Caco-2 (cell line): ENCODE results near the gene MYO16. TPM values are rescaled to one million over a fixed set of nuclear protein-coding genes. Genes with fewer than 3 reads are reported as not detected.

ENCODE experiments used
- BruUV-seq: library from RNA; stranded (reverse); fragments of 400-500 nt; replicated peaks from 2 replicates; lab custom pipeline; 2021; lab: Mats Ljungman, UMichigan
- CTCF ChIA-PET: fragments of 300-600 bp; sonication (Branson Sonifier 250); formaldehyde crosslinking; loops from one replicate; lab custom pipeline; 2022; ENCODE audit warnings: antibody characterized with exemption; lab: Charles Lee
- POLR2A ChIA-PET: fragments of 300-600 bp; sonication (Branson Sonifier 250); formaldehyde crosslinking; loops from one replicate; lab custom pipeline; 2022; ENCODE audit warnings: antibody characterized with exemption; lab: Charles Lee
- DNase-seq, 2 experiments: peaks; one replicate each; pipeline versions ENCODE4 v3.0.0 to v3.0.0-alpha.2; 2020 to 2022
- H3K27me3 ChIP-seq: replicated peaks from 2 replicates; pipeline ENCODE4 v1.6.0; 2011; ENCODE audit warnings: low read length; ENCODE audit not compliant: control insufficient read depth, insufficient read depth
- H3K36me3 ChIP-seq: 2 replicates; pipeline ENCODE4 v1.5.1; 2011; ENCODE audit warnings: low read length; ENCODE audit not compliant: control insufficient read depth, insufficient read depth
- H3K4me1 ChIP-seq: fragments of 250-450 bp; sonication (Bioruptor Pico); 2 replicates; pipeline ENCODE4 v1.5.1; 2020; ENCODE audit warnings: mild to moderate bottlenecking
- H3K4me3 ChIP-seq: 2 replicates; pipeline ENCODE4 v1.5.1; 2011; ENCODE audit warnings: low read depth, mild to moderate bottlenecking, control low read depth, low read length
- H3K9me3 ChIP-seq: fragments of 250-450 bp; sonication (Bioruptor Pico); 2 replicates; pipeline ENCODE4 v1.5.1; 2020; ENCODE audit warnings: mild to moderate bottlenecking, moderate library complexity
- H3K27ac Mint-ChIP-seq: one replicate; pipeline ENCODE4 v1.8.0; 2022; ENCODE audit warnings: mixed read lengths; ENCODE audit not compliant: unreplicated experiment
- H3K27me3 Mint-ChIP-seq: one replicate; pipeline ENCODE4 v1.8.0; 2022; ENCODE audit warnings: mixed read lengths; ENCODE audit not compliant: insufficient read depth, unreplicated experiment
- H3K36me3 Mint-ChIP-seq: one replicate; pipeline ENCODE4 v1.8.0; 2022; ENCODE audit warnings: mild to moderate bottlenecking, mixed read lengths; ENCODE audit not compliant: insufficient read depth, unreplicated experiment
- H3K4me1 Mint-ChIP-seq: one replicate; pipeline ENCODE4 v1.8.0; 2022; ENCODE audit warnings: low read depth, mixed read lengths; ENCODE audit not compliant: unreplicated experiment
- H3K4me3 Mint-ChIP-seq: one replicate; pipeline ENCODE4 v1.8.0; 2022; ENCODE audit warnings: mild to moderate bottlenecking, moderate library complexity, mixed read lengths; ENCODE audit not compliant: unreplicated experiment
- H3K9me3 Mint-ChIP-seq: one replicate; pipeline ENCODE4 v1.8.0; 2022; ENCODE audit warnings: mixed read lengths; ENCODE audit not compliant: unreplicated experiment
- CTCF ChIP-seq, 2 experiments: fragments of 200-600 bp in 1 of 2; IDR thresholded peaks; 1 replicate in 1 of 2; 2 replicates in 1 of 2; pipeline versions ENCODE4 v1.5.1 to v1.8.0; 2011 to 2022; ENCODE audit warnings: antibody characterized with exemption in 1 of 2, control low read depth in 1 of 2, inconsistent platforms in 1 of 2, low read depth in 1 of 2, low read length in 1 of 2, mild to moderate bottlenecking in 1 of 2, moderate library complexity in 1 of 2; ENCODE audit not compliant: insufficient read depth in 1 of 2, severe bottlenecking in 1 of 2, unreplicated experiment in 1 of 2
- intact Hi-C: fragments of 100-400 bp; cut with micrococcal nuclease; formaldehyde crosslinking; loops from one replicate; pipeline ENCODE4 v1.10.0; 2022; ENCODE audit not compliant: unreplicated experiment
- total RNA-seq: library from RNA; stranded (reverse); gene quantifications from 2 replicates; pipeline ENCODE4 v1.2.3, GENCODE V29; 2022

Gene MYO16
- total RNA-seq, 1 experiment from 2014 or later = not detected

- no peaks in the 10 kb centered on the region for H3K9me3 ChIP-seq
- H3K27me3 ChIP-seq = no peaks in the 10 kb centered on the region
- POLR2A ChIA-PET = no interaction called here
- no peaks in the 10 kb centered on the region for H3K36me3 ChIP-seq
- CTCF ChIA-PET = no interaction called here
- no peak overlapping the region for H3K4me3 Mint-ChIP-seq
- no peak for TF ChIP-seq CTCF (IDR thresholded peaks at IDR 0.05; ENCODE audit: insufficient read depth in 1 of 2, low read depth in 1 of 2, low read length in 1 of 2, severe bottlenecking in 1 of 2, unreplicated experiment in 1 of 2)
- no peaks in the 10 kb centered on the region for H3K9me3 Mint-ChIP-seq
- DNase-seq = no peak
- H3K27me3 Mint-ChIP-seq = peaks cover 28% of the 10 kb centered on the region
- no peak overlapping the region for H3K27ac Mint-ChIP-seq
- H3K4me3 ChIP-seq = no peak overlapping the region
- H3K4me1 Mint-ChIP-seq = no peaks in the 10 kb centered on the region
- BruUV-seq = no TSS peak
- intact Hi-C loops = no loop called here
- H3K4me1 ChIP-seq = no peaks in the 10 kb centered on the region
- no peaks in the 10 kb centered on the region for H3K36me3 Mint-ChIP-seq
Observed at GRCh38 chr13:109110159-109110558, 480.7 kb downstream of the MYO16 start.

- no peaks in the 10 kb centered on the region for H3K36me3 ChIP-seq
- Mint-ChIP-seq H3K36me3 (no peaks in the 10 kb centered on the region), H3K9me3 (no peaks in the 10 kb centered on the region), H3K4me3 (no peak overlapping the region), H3K27me3 (peaks cover 28% of the 10 kb centered on the region), H3K4me1 (no peaks in the 10 kb centered on the region), H3K27ac (no peak overlapping the region)
- DNase-seq = no peak
- H3K4me3 ChIP-seq = no peak overlapping the region
- ChIA-PET POLR2A (no interaction called here), CTCF (no interaction called here)
- intact Hi-C loops = no loop called here
- TF ChIP-seq CTCF (IDR thresholded peaks at IDR 0.05; ENCODE audit: insufficient read depth in 1 of 2, low read depth in 1 of 2, low read length in 1 of 2, severe bottlenecking in 1 of 2, unreplicated experiment in 1 of 2) = no peak
- no TSS peak for BruUV-seq
- H3K9me3 ChIP-seq = no peaks in the 10 kb centered on the region
- H3K4me1 ChIP-seq = no peaks in the 10 kb centered on the region
- no peaks in the 10 kb centered on the region for H3K27me3 ChIP-seq
Observed at GRCh38 chr13:109111141-109111540, 481.7 kb downstream of the MYO16 start.

- Histone ChIP-seq H3K27me3 (no peaks in the 10 kb centered on the region), H3K4me3 (no peak overlapping the region), H3K36me3 (no peaks in the 10 kb centered on the region), H3K4me1 (no peaks in the 10 kb centered on the region), H3K9me3 (no peaks in the 10 kb centered on the region)
- no TSS peak for BruUV-seq
- POLR2A ChIA-PET = no interaction called here
- no peaks in the 10 kb centered on the region for H3K4me1 Mint-ChIP-seq
- CTCF ChIA-PET = no interaction called here
- no peak overlapping the region for H3K4me3 Mint-ChIP-seq
- intact Hi-C loops = no loop called here
- DNase-seq = no peak
- H3K27me3 Mint-ChIP-seq = peaks cover 29% of the 10 kb centered on the region
- TF ChIP-seq CTCF (IDR thresholded peaks at IDR 0.05; ENCODE audit: insufficient read depth in 1 of 2, low read depth in 1 of 2, low read length in 1 of 2, severe bottlenecking in 1 of 2, unreplicated experiment in 1 of 2) = no peak
- peaks cover 11% of the 10 kb centered on the region for H3K9me3 Mint-ChIP-seq
- H3K27ac Mint-ChIP-seq = no peak overlapping the region
- H3K36me3 Mint-ChIP-seq = no peaks in the 10 kb centered on the region
Observed at GRCh38 chr13:109113427-109113826, 484.0 kb downstream of the MYO16 start.
